T-cell (primary cell): Measurements from ENCODE around the gene FNBP1. TPM values are rescaled to one million over a fixed set of nuclear protein-coding genes. Genes with fewer than 3 reads are reported as not detected.

Source experiments
- ATAC-seq, 4 experiments: fragments of 200-7000 bp in 3 of 4; fragments of 150-1000 bp in 1 of 4; cut with Tn5 transposase; replicated peaks in 1 of 4; 1 replicate in 3 of 4; 2 replicates in 1 of 4; pipeline ENCODE4 v1.10.0; 2021; ENCODE audit warnings: moderate library complexity in 3 of 4, mild to moderate bottlenecking in 2 of 4, moderate number of reproducible peaks in 1 of 4
- CTCF ChIA-PET, 2 donors: fragments of 300-600 bp; sonication (Branson Sonifier 250); formaldehyde crosslinking; loops; one replicate each; lab custom pipeline; 2022; ENCODE audit warnings: antibody characterized with exemption in 2 of 2; lab: Charles Lee
- POLR2A ChIA-PET, 2 donors: fragments of 300-600 bp; sonication (Branson Sonifier 250); formaldehyde crosslinking; loops; one replicate each; lab custom pipeline; 2022; ENCODE audit warnings: antibody characterized with exemption in 2 of 2; lab: Charles Lee
- DNase-seq, 35 experiments: peaks; one replicate each; pipeline versions ENCODE4 v3.0.0 to v3.0.0-alpha.2; 2013 to 2023
- H3K27ac ChIP-seq: one replicate; pipeline ENCODE4 v1.5.1; 2013; ENCODE audit warnings: low read length
- H3K27me3 ChIP-seq, 2 experiments: replicated peaks in 1 of 2; 1 replicate in 1 of 2; 2 replicates in 1 of 2; pipeline versions ENCODE4 v1.6.1 to v1.7.0; 2013; ENCODE audit warnings: low read length in 1 of 2, mixed read lengths in 1 of 2; ENCODE audit not compliant: control insufficient read depth in 2 of 2, insufficient read depth in 2 of 2; ENCODE audit errors: extremely low read depth in 1 of 2
- H3K36me3 ChIP-seq, 2 donors: 1 replicate in 1 of 2; 2 replicates in 1 of 2; pipeline versions ENCODE4 v1.6.1 to v1.7.0; 2013; ENCODE audit warnings: low read length in 1 of 2; ENCODE audit not compliant: control insufficient read depth in 2 of 2, insufficient read depth in 1 of 2; ENCODE audit errors: extremely low read depth in 1 of 2
- H3K4me1 ChIP-seq, 2 experiments: 1 replicate in 1 of 2; 2 replicates in 1 of 2; pipeline versions ENCODE4 v1.6.1 to v1.7.0; 2013; ENCODE audit warnings: low read length in 2 of 2, mixed read lengths in 1 of 2; ENCODE audit not compliant: insufficient read depth in 2 of 2, control insufficient read depth in 1 of 2; ENCODE audit errors: extremely low read depth in 1 of 2
- H3K4me3 ChIP-seq, 2 donors: 1 replicate in 1 of 2; 2 replicates in 1 of 2; pipeline versions ENCODE4 v1.5.1 to v1.7.0; 2013; ENCODE audit warnings: mild to moderate bottlenecking in 2 of 2, low read length in 1 of 2, moderate library complexity in 1 of 2; ENCODE audit not compliant: control insufficient read depth in 1 of 2; ENCODE audit errors: extremely low read depth in 1 of 2
- H3K9me3 ChIP-seq: 2 replicates; pipeline ENCODE4 v1.7.0; 2013
- H3K27ac Mint-ChIP-seq, 2 donors: one replicate each; pipeline ENCODE4 v1.8.0; 2020 to 2021; ENCODE audit warnings: mild to moderate bottlenecking in 2 of 2, mixed read lengths in 2 of 2
- H3K27me3 Mint-ChIP-seq, 2 donors: one replicate each; pipeline ENCODE4 v1.8.0; 2021 to 2022; ENCODE audit warnings: mixed read lengths in 2 of 2
- H3K36me3 Mint-ChIP-seq: one replicate; pipeline ENCODE4 v1.8.0; 2021; ENCODE audit warnings: mixed read lengths
- H3K4me1 Mint-ChIP-seq, 3 donors: one replicate each; pipeline ENCODE4 v1.8.0; 2020 to 2022; ENCODE audit warnings: mixed read lengths in 3 of 3, mild to moderate bottlenecking in 1 of 3
- H3K4me3 Mint-ChIP-seq, 3 donors: one replicate each; pipeline ENCODE4 v1.8.0; 2020 to 2022; ENCODE audit warnings: mild to moderate bottlenecking in 3 of 3, mixed read lengths in 3 of 3, moderate library complexity in 3 of 3
- H3K9me3 Mint-ChIP-seq, 3 donors: one replicate each; pipeline ENCODE4 v1.8.0; 2020 to 2022; ENCODE audit warnings: mixed read lengths in 3 of 3
- WGBS: methylation state at CpG from one replicate; pipeline ENCODE4 v1.1.5; 2013; ENCODE audit warnings: missing lambda C conversion rate; ENCODE audit not compliant: insufficient coverage; 5-methylcytosine and 5-hydroxymethylcytosine counted together
- total RNA-seq, 35 experiments: library from RNA in 6 of 35; stranded (reverse) in 6 of 35; fragments of 120-200 nt in 1 of 35; gene quantifications; one replicate each; pipeline versions ENCODE4 v1.2.1 to v1.2.4 and lab custom pipeline; 2013 to 2026

Gene FNBP1
- total RNA-seq, 5 donors from 2014 or later (not counting 1 experiment from before 2014, with no cell fraction given) = 166 to 211 (median 182) TPM

DNA sequence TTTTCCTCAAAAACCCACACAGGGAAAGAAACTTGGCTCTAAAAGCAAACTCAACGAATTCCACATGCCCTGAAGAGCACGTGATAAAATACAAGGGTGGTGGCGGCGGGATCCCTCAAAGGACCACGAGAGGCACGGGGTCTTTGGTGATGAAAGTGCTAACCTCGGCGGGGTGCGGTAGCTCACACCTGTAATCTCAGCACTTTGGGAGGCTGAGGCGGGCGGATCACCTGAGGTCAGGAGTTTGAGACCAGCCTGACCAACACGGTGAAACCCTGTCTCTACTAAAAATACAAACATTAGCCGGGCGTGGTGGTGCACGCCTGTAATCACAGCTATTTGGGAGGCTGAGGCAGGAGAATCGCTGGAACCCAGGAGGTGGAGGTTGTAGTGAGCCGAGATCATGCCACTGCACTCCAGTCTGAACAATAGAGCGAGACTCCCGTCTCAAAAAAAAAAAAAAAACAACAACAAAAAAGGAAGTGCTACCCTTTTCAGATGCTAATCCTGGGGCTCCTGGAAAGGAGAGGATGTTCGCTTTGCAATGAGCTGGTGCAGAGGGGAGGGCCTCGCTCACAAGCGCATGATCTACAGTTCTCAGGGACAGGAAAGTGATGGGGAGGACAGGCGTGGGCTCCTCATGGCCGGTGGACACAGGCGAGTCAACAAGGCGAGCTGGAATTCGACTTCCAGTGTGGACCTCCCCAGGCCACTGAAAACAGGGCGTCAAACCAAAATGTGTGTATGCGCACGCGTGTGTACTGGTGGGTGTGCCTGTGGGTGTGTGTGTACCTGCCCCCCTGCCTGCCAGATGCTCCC, 153.7 kb downstream of the FNBP1 start:
- Histone ChIP-seq H3K4me1 (peaks cover 62 to 96% of the 10 kb centered on the region in 2 experiments), H3K27ac (peak overlapping the region; percentile 99), H3K36me3 (peaks cover 0 to 5% of the 10 kb centered on the region in 2 donors), H3K4me3 (peak overlapping the region; percentile 29 to 62), H3K27me3 (no peaks in the 10 kb centered on the region), H3K9me3 (no peaks in the 10 kb centered on the region)
- no peak for ATAC-seq
- peak in 17 of 35 experiments; percentile 20 to 73 (median 41) for DNase-seq
- H3K27ac Mint-ChIP-seq = peak overlapping the region; percentile 98 to 99
- POLR2A ChIA-PET = interaction anchor here (0.6 to 1.1 kb wide), 14 partner anchors 9 to 1086 kb away, joined by 3 to 14 read pairs (median 4); no protein-coding TSS in a partner anchor
- H3K9me3 Mint-ChIP-seq = no peaks in the 10 kb centered on the region
- H3K36me3 Mint-ChIP-seq = peaks cover 16% of the 10 kb centered on the region
- peaks cover 89 to 93% (median 90%) of the 10 kb centered on the region in 3 donors for H3K4me1 Mint-ChIP-seq
- H3K27me3 Mint-ChIP-seq = no peaks in the 10 kb centered on the region
- WGBS = 7% methylated on average over 15 of the region's 31 CpGs
- CTCF ChIA-PET = interaction anchor here (0.7 to 1.6 kb wide), 6 partner anchors 22 to 153 kb away, joined by 3 to 7 read pairs (median 4); no protein-coding TSS in a partner anchor
- peak overlapping the region; percentile 83 to 95 (median 85) for H3K4me3 Mint-ChIP-seq

DNA sequence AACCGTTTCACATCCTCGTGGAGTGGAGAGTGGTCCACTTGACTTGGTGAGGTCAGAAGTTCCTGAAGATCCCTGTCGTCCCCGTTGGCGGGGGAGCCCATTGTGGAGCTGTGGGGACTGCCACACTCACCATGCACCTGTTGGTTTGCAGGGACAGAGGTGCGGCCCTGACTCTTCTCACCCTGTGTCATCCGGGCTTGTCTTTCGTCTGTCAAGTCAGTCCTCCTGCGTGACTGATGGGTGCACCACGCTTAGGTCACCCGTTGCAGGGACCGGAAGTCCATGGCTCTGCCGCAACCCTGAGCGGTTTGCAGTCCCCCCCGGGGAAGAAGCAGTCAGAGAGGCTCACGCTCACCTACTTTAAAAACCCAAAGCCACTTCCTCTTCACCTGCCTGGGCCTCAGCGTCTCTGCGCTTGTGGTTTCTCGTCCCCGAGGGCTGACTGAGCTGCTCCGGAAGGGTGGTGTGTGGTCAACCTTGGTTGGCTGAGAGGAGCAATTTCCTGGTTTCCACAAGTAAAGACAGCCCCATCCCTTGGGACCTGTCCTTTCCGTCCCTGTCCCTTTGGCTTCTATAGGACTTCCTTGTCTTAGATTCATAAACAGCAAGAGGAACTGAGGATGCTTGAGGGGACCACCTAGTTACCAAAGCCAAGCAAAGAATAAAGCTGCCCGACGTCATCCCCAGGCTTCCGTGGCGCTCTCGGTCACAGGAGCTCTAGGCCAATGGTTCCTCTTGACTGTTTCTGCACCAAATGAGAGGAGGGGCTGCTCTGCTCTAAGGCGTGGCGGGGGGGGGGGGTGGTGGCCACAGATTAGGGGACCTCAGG, 154.5 kb downstream of the FNBP1 start:
- H3K9me3 ChIP-seq = no peaks in the 10 kb centered on the region
- peak overlapping the region; percentile 62 to 79 for H3K4me3 ChIP-seq
- peak overlapping the region; percentile 99 for H3K27ac ChIP-seq
- Mint-ChIP-seq H3K27ac (peak overlapping the region; percentile 98 to 99), H3K9me3 (no peaks in the 10 kb centered on the region), H3K4me3 (peak overlapping the region; percentile 83 to 95 (median 85)), H3K4me1 (peaks cover 89 to 95% (median 91%) of the 10 kb centered on the region in 3 donors), H3K27me3 (no peaks in the 10 kb centered on the region), H3K36me3 (peaks cover 11% of the 10 kb centered on the region)
- 1% methylated on average over 14 of the region's 29 CpGs for WGBS
- DNase-seq = peak; percentile 79 to 98 (median 92)
- H3K4me1 ChIP-seq = peaks cover 64 to 96% of the 10 kb centered on the region in 2 experiments
- peak; percentile 48 to 61 (median 53) for ATAC-seq
- ChIA-PET POLR2A (interaction anchor here in 1 of 2 donors (0.6 to 1.1 kb wide), 10 partner anchors 10 to 161 kb away, joined by 3 to 14 read pairs (median 4); no protein-coding TSS in a partner anchor), CTCF (interaction anchor here in 1 of 2 donors (0.7 to 1.6 kb wide), 5 partner anchors 30 to 153 kb away, joined by 3 to 7 read pairs (median 4); no protein-coding TSS in a partner anchor)
- peaks cover 0 to 5% of the 10 kb centered on the region in 2 donors for H3K36me3 ChIP-seq
- no peaks in the 10 kb centered on the region for H3K27me3 ChIP-seq

DNA sequence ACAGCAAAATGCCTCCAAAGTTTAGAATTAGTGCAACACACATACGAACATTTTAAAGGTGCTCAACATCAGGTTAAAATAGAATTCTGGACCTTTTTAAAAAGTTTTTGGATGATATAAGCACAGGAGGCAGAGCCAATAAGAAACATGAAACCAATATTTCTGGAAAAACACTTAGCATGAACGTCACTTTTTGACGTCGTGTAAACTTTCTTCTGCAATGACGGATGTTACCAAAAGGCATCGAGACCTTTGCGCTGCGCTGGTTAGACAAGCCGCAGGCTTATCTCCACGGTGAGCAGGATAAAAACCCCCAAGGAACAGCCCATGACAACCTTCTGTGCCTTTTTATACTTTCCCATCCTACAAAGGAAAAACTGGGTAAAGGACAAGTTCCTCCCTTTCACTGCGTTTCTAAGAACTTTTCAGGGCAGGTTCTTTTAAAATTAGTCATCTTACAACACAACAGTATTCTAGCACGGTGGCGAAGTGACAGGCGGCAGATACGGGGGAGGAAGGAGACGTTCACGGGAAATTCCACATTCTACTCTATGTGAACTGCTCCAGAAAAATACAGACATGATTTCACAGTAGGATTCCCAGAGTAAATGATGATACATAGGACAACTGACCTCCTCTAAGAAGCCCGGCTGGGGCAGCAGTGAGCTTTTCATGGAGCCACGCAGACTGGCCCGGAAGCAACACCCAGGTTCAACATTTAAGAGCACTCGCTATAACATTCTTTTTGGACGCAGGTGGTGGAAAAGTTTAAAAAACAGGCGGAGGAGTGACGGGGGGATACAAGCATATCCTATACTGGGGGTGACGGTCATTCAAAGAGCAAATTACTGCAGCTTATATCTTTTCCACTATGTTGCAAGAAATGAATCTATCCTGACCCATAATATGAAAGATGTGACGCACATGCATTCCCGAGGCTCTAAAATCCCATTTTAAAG, 155.4 kb downstream of the FNBP1 start:
- ChIA-PET CTCF (interaction anchor here (0.5 to 1.6 kb wide), 6 partner anchors 8 to 68 kb away, joined by 3 to 12 read pairs (median 4); no protein-coding TSS in a partner anchor), POLR2A (interaction anchor here (0.6 to 1.5 kb wide), 14 partner anchors 8 to 153 kb away, joined by 3 to 11 read pairs (median 4); no protein-coding TSS in a partner anchor)
- 1% methylated on average over 10 of the region's 27 CpGs for WGBS
- Mint-ChIP-seq H3K9me3 (no peaks in the 10 kb centered on the region), H3K27ac (peak overlapping the region; percentile 98 to 99), H3K36me3 (peaks cover 7% of the 10 kb centered on the region), H3K27me3 (no peaks in the 10 kb centered on the region), H3K4me1 (peaks cover 83 to 89% (median 87%) of the 10 kb centered on the region in 3 donors), H3K4me3 (peak overlapping the region; percentile 83 to 95 (median 85))
- peak in 1 of 4 experiments; percentile 45 for ATAC-seq
- no peaks in the 10 kb centered on the region for H3K27me3 ChIP-seq
- H3K4me3 ChIP-seq = peak overlapping the region; percentile 62 to 79
- H3K9me3 ChIP-seq = no peaks in the 10 kb centered on the region
- peak; percentile 18 to 93 (median 76) for DNase-seq
- H3K36me3 ChIP-seq = peaks cover 0 to 2% of the 10 kb centered on the region in 2 donors
- H3K4me1 ChIP-seq = peaks cover 58 to 93% of the 10 kb centered on the region in 2 experiments
- H3K27ac ChIP-seq = peak overlapping the region; percentile 99

DNA sequence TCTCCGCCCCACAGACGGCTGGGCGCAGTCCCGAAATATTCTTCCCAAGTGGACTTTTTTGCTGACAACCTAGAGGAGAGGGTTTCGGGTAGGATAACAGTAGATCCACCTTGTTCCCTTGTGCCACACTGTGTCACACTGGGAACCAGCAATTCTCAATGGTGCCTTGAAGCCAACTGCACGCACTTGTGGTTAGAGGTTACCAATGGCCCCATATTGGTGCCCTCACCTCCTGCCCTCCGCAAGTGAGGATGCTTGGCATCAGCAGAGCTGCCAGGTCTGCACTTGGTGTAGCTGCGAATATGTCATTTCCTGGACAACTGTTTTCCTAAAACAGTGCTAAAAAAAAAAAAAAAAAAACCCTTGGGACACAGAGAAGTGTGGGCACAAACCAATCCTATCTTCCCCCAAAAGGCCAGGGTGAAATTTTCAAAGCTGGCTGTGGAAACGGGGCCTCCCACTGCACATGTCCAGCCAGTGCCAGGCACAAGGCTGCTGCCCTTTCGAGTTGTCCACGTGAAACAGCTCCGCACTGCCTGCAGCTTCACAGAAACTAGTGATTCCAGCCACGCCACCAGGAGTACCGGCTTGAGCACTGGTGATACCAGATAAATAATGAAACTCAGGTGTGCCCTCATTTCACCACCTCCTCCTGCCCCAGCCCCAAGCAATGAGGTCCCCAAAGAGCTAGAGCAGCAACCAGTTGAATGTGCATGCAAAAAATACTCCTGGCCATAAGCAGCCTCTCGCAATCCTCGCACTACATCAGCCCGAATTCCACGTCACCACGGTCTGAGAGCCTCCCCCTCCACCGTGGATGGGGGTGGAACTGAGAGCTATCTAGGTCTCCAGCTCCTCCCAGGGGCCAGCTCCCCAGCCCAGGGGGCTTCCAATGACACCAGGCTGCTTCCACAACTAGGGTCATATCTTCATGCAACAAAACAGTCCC, 156.5 kb downstream of the FNBP1 start:
- Mint-ChIP-seq H3K4me1 (peaks cover 72 to 81% (median 76%) of the 10 kb centered on the region in 3 donors), H3K9me3 (no peaks in the 10 kb centered on the region), H3K36me3 (peaks cover 12% of the 10 kb centered on the region), H3K27ac (peak overlapping the region; percentile 98 to 99), H3K4me3 (peak overlapping the region; percentile 83 to 95 (median 85)), H3K27me3 (no peaks in the 10 kb centered on the region)
- peak overlapping the region; percentile 99 for H3K27ac ChIP-seq
- peak; percentile 22 to 91 (median 83) for DNase-seq
- 5% methylated on average over 13 of the region's 20 CpGs for WGBS
- H3K27me3 ChIP-seq = no peaks in the 10 kb centered on the region
- no peaks in the 10 kb centered on the region for H3K36me3 ChIP-seq
- ChIA-PET CTCF (interaction anchor here (0.7 to 1.6 kb wide), 10 partner anchors 8 to 168 kb away, joined by 3 to 12 read pairs (median 4); partner anchors contain the start of gene GPR107 (in 1 of the 2)), POLR2A (interaction anchor here (0.6 to 1.5 kb wide), 20 partner anchors 9 to 1856 kb away, joined by 3 to 11 read pairs (median 4); no protein-coding TSS in a partner anchor)
- peak in 3 of 4 experiments; percentile 4 to 28 (median 6) for ATAC-seq
- peak overlapping the region; percentile 62 to 69 for H3K4me3 ChIP-seq
- H3K9me3 ChIP-seq = no peaks in the 10 kb centered on the region
- peaks cover 47 to 83% of the 10 kb centered on the region in 2 experiments for H3K4me1 ChIP-seq
